Gastrocnemius medialis (tissue), 4 donors: Measurements from ENCODE around the gene KRTDAP.

Experiments used
- POLR2A ChIP-seq, 2 donors: fragments of 450-650 bp; IDR thresholded peaks; one replicate each; pipeline ENCODE4 v1.6.1; 2017; ENCODE audit warnings: antibody characterized with exemption in 2 of 2, mild to moderate bottlenecking in 2 of 2, moderate library complexity in 2 of 2
- TF ChIP-seq, protein P1 (sequence below), 5 experiments: fragments of 450-650 bp in 3 of 5; fragments of 200-600 bp in 2 of 5; sonication (generic) in 2 of 5; IDR thresholded peaks in 4 of 5; conservative IDR thresholded peaks in 1 of 5; 1 replicate in 4 of 5; 2 replicates in 1 of 5; pipeline ENCODE4 v1.5.1; 2016 to 2019; ENCODE audit warnings: antibody characterized with exemption in 5 of 5, mild to moderate bottlenecking in 3 of 5, moderate library complexity in 3 of 5

DNA sequence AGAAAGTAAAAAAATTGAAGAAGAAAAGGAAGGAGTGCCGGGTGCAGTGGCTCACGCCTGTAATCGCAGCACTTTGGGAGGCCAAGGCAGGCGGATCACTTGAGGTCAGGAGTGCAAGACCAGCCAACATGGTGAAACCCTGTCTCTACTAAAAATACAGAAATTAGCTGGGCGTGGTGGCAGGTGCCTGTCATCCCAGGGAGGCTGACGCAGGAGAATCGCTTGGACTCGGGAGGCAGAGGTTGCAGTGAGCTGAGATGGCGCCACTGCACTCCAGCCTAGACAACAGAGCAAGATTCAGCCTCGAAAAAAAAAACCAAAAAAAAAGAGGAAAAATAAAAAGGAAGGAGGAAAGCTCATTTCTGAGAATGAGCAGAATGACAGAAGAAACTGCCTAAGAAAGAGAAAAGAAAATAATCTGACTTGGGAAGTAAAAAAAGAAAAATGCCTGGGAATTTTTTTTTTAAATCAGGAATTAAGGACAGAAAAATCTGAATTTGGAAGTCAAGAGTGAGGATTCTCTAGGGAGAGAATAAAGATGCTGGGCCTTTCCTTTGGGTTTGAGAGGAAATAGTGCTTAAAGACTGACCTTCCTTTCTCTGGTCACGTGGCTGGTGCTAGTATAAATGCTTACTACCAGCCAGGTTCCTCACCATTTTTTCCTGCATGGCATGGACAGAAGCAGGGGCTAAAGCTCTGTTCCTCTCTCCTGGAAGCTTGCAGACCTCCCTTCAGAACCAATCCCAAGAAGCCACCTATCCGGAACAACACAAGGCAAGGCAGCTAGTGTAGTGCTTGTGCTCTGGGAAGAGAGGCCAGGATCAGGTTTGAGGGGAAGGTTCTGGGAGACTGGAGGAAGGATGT, 42.4 kb downstream of the KRTDAP start, which contains the start of gene FFAR2:
- TF ChIP-seq, protein P1, sequence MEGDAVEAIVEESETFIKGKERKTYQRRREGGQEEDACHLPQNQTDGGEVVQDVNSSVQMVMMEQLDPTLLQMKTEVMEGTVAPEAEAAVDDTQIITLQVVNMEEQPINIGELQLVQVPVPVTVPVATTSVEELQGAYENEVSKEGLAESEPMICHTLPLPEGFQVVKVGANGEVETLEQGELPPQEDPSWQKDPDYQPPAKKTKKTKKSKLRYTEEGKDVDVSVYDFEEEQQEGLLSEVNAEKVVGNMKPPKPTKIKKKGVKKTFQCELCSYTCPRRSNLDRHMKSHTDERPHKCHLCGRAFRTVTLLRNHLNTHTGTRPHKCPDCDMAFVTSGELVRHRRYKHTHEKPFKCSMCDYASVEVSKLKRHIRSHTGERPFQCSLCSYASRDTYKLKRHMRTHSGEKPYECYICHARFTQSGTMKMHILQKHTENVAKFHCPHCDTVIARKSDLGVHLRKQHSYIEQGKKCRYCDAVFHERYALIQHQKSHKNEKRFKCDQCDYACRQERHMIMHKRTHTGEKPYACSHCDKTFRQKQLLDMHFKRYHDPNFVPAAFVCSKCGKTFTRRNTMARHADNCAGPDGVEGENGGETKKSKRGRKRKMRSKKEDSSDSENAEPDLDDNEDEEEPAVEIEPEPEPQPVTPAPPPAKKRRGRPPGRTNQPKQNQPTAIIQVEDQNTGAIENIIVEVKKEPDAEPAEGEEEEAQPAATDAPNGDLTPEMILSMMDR (IDR thresholded peaks at IDR 0.05 in 4 of 5, conservative IDR thresholded peaks at IDR 0.05 in 1 of 5): no peak
- no peak for TF ChIP-seq POLR2A (IDR thresholded peaks at IDR 0.05)
